ENCODE results near the gene SUCLG1. TPM values are rescaled to one million over a fixed set of nuclear protein-coding genes. Genes with fewer than 3 reads are reported as not detected.

Gene SUCLG1
- total and polyA plus RNA-seq, 10 of the 15 experiments (the other 5 are each of a cell fraction or from before 2014, with no cell fraction given): 75.4 to 197 (median 93.6) TPM

DNA sequence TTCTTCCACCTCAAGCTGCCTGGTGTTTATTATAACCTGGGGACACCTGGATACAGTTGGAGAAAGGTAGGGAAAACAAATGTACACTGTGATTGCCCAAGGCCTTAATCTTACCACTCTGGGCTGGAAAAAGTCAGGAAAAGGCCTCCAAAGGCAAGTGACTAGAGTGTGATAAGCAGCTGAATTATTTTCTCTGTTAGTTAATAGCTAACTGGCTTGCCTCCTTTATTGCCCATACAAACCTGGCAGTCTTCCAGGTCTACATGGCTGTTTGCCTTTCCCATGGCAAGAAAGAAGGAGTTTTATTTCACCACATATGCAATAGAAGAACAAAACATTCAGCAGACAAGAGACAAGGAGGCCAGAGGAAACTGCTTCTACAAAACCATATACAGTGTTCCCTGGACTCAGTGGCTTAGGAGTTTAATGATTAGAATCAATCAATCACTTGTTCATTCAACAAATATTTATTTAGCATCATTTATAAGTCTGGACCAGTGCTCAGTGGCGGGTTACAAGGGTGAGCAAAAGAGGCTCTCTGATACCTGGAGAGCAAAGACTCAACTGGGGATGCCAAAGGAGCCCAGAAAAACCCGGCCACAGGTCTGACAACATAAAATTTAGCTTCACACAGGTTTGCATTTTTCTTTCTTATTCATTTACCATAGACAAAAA lies 27.5 kb upstream of the SUCLG1 start:
- ChIA-PET SMC1A (ENCODE audit: uncharacterized antibody, unreplicated experiment) (interaction anchor here (0.6 to 1.5 kb wide), 4 partner anchors 11 to 440 kb away, joined by 3 read pairs; no protein-coding TSS in a partner anchor), POLR2A (no interaction called here), CTCF (no interaction called here), RAD21 (ENCODE audit: unreplicated experiment) (no interaction called here)
- no peaks in the 10 kb centered on the region for H4K20me1 ChIP-seq (ENCODE audit: control insufficient read depth, insufficient read depth)
- BruUV-seq (replicated peaks): no TSS peak
- no peaks in the 10 kb centered on the region for H3K36me3 ChIP-seq (ENCODE audit: control insufficient read depth in 2 of 2, insufficient read depth in 2 of 2, low read length in 1 of 2)
- intact Hi-C loops (cut with micrococcal nuclease; ENCODE audit: unreplicated experiment) (no loop called here), in situ Hi-C loops (cut with MboI) (no loop called here)
- ATAC-seq (no peak), DNase-seq (ENCODE audit: low read depth, low spot score) (no peak), FAIRE-seq (no peak)
- H3K79me2 ChIP-seq (ENCODE audit: control insufficient read depth, insufficient read depth, low read length): no peaks in the 10 kb centered on the region
- peaks cover 2 to 3% of the 10 kb centered on the region in 2 experiments; a peak in 2 of 4 replicates for H3K27me3 ChIP-seq (replicated peaks in 1 of 2; ENCODE audit: control insufficient read depth in 2 of 2, insufficient read depth in 2 of 2, low read length in 1 of 2)
- 0% methylated on average over 2 of the region's 2 CpGs for WGBS (ENCODE audit: insufficient coverage, insufficient replicate concordance, low lambda C conversion rate, missing lambda C conversion rate)
- no peak overlapping the region for H2AFZ ChIP-seq (ENCODE audit: control insufficient read depth, low read depth, low read length)
- H3K4me3 ChIP-seq: no peak overlapping the region
- no peaks in the 10 kb centered on the region for H3K4me1 ChIP-seq (ENCODE audit: control insufficient read depth, insufficient read depth, low read length)
- no peak overlapping the region for H3K9ac ChIP-seq (ENCODE audit: control insufficient read depth, insufficient read depth, low read length)
- no peak overlapping the region for H3K4me2 ChIP-seq (ENCODE audit: control insufficient read depth, insufficient read depth)
- TF ChIP-seq HSF1 (IDR thresholded peaks at IDR 0.05; ENCODE audit: low read depth, low read length) (no peak), USF1 (IDR thresholded peaks at IDR 0.05; ENCODE audit: borderline replicate concordance, extremely low read length, insufficient read depth, low read depth, low read length) (no peak), RUNX3 (IDR thresholded peaks at IDR 0.05; ENCODE audit: low read length) (no peak), CHD4 (IDR thresholded peaks at IDR 0.05) (no peak), ZNF207 (IDR thresholded peaks at IDR 0.05; ENCODE audit: borderline replicate concordance) (no peak), NFIC (IDR thresholded peaks at IDR 0.05; ENCODE audit: low read depth, low read length) (no peak), STAT3 (IDR thresholded peaks at IDR 0.05; ENCODE audit: low read depth, low read length) (no peak), SUPT20H (IDR thresholded peaks at IDR 0.05; ENCODE audit: borderline replicate concordance, control insufficient read depth, low read depth, low read length) (no peak), STAT1 (conservative IDR thresholded peaks at IDR 0.05) (no peak), USF2 (IDR thresholded peaks at IDR 0.05; ENCODE audit: borderline replicate concordance, low read depth, low read length) (no peak), BHLHE40 (IDR thresholded peaks at IDR 0.05; ENCODE audit: borderline replicate concordance in 1 of 2, low read depth in 2 of 2, low read length in 1 of 2) (no peak)
- TF ChIP-seq, protein P1, sequence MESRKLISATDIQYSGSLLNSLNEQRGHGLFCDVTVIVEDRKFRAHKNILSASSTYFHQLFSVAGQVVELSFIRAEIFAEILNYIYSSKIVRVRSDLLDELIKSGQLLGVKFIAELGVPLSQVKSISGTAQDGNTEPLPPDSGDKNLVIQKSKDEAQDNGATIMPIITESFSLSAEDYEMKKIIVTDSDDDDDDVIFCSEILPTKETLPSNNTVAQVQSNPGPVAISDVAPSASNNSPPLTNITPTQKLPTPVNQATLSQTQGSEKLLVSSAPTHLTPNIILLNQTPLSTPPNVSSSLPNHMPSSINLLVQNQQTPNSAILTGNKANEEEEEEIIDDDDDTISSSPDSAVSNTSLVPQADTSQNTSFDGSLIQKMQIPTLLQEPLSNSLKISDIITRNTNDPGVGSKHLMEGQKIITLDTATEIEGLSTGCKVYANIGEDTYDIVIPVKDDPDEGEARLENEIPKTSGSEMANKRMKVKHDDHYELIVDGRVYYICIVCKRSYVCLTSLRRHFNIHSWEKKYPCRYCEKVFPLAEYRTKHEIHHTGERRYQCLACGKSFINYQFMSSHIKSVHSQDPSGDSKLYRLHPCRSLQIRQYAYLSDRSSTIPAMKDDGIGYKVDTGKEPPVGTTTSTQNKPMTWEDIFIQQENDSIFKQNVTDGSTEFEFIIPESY (IDR thresholded peaks at IDR 0.05): no peak
- TF ChIP-seq, protein P2, sequence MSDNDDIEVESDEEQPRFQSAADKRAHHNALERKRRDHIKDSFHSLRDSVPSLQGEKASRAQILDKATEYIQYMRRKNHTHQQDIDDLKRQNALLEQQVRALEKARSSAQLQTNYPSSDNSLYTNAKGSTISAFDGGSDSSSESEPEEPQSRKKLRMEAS (IDR thresholded peaks at IDR 0.05; ENCODE audit: low read depth, low read length): no peak
- H3K27ac ChIP-seq (ENCODE audit: control insufficient read depth, insufficient read depth): no peak overlapping the region
- no peaks in the 10 kb centered on the region for H3K9me3 ChIP-seq (replicated peaks; ENCODE audit: control insufficient read depth, insufficient read depth, low read length)

All from GM12878 (cell line).